Neuronal stem cell (in vitro differentiated cells): Measurements from ENCODE around the gene RMP24.

ENCODE experiments used
- DNase-seq: peaks from one replicate; pipeline ENCODE4 v3.0.0-alpha.2; 2013; ENCODE audit warnings: low spot score
- H2AFZ ChIP-seq: one replicate; pipeline ENCODE4 v1.6.1; 2013; ENCODE audit warnings: mild to moderate bottlenecking, low read length, inconsistent platforms
- H2AK5ac ChIP-seq: 2 replicates; pipeline ENCODE4 v1.6.1; 2013; ENCODE audit warnings: low read depth, mild to moderate bottlenecking, inconsistent platforms, low read length, moderate library complexity, mixed read lengths
- H2BK120ac ChIP-seq: 2 replicates; pipeline ENCODE4 v1.6.1; 2013; ENCODE audit warnings: low read depth, mild to moderate bottlenecking, inconsistent platforms, low read length, moderate library complexity, mixed read lengths
- H2BK12ac ChIP-seq: one replicate; pipeline ENCODE4 v1.6.1; 2013; ENCODE audit warnings: low read length, inconsistent platforms
- H2BK15ac ChIP-seq: 2 replicates; pipeline ENCODE4 v1.6.1; 2013; ENCODE audit warnings: mild to moderate bottlenecking, low read length, inconsistent platforms, mixed read lengths
- H2BK5ac ChIP-seq: one replicate; pipeline ENCODE4 v1.6.1; 2013; ENCODE audit warnings: inconsistent platforms, mild to moderate bottlenecking, low read length, moderate library complexity
- H3K14ac ChIP-seq: one replicate; pipeline ENCODE4 v1.6.1; 2013; ENCODE audit warnings: low read length, inconsistent platforms
- H3K18ac ChIP-seq: 2 replicates; pipeline ENCODE4 v1.6.1; 2013; ENCODE audit warnings: low read length, inconsistent platforms
- H3K23ac ChIP-seq: 2 replicates; pipeline ENCODE4 v1.6.1; 2013; ENCODE audit warnings: low read depth, mild to moderate bottlenecking, mixed read lengths, low read length, inconsistent platforms; ENCODE audit not compliant: poor library complexity
- H3K27ac ChIP-seq: replicated peaks from 3 replicates; pipeline ENCODE4 v1.5.1; 2013; ENCODE audit warnings: low read length, inconsistent platforms
- H3K27me3 ChIP-seq, 3 experiments: 2 replicates each; pipeline ENCODE4 v1.6.1; 2013; ENCODE audit warnings: low read length in 3 of 3, mild to moderate bottlenecking in 2 of 3, inconsistent platforms in 1 of 3, low read depth in 1 of 3, mixed read lengths in 1 of 3, moderate library complexity in 1 of 3; ENCODE audit not compliant: control insufficient read depth in 3 of 3, insufficient read depth in 3 of 3
- H3K36me3 ChIP-seq, 2 donors: replicated peaks in 1 of 2; 2 replicates each; pipeline ENCODE4 v1.6.1; 2013; ENCODE audit warnings: low read length in 2 of 2; ENCODE audit not compliant: control insufficient read depth in 2 of 2, insufficient read depth in 2 of 2
- H3K4ac ChIP-seq: 2 replicates; pipeline ENCODE4 v1.6.1; 2013; ENCODE audit warnings: inconsistent platforms, mild to moderate bottlenecking, low read length, moderate library complexity
- H3K4me1 ChIP-seq, 2 donors: 1 replicate in 1 of 2; 2 replicates in 1 of 2; pipeline ENCODE4 v1.6.1; 2013; ENCODE audit warnings: low read length in 2 of 2, low read depth in 1 of 2; ENCODE audit not compliant: control insufficient read depth in 2 of 2, insufficient read depth in 1 of 2
- H3K4me2 ChIP-seq: one replicate; pipeline ENCODE4 v1.6.1; 2013; ENCODE audit warnings: mild to moderate bottlenecking, low read length, inconsistent platforms; ENCODE audit not compliant: insufficient read depth, poor library complexity, severe bottlenecking
- H3K4me3 ChIP-seq, 2 donors: 2 replicates each; pipeline ENCODE4 v1.5.1; 2013; ENCODE audit warnings: low read length in 2 of 2, mild to moderate bottlenecking in 2 of 2, inconsistent platforms in 1 of 2, moderate library complexity in 1 of 2
- H3K79me1 ChIP-seq: one replicate; pipeline ENCODE4 v1.6.1; 2013; ENCODE audit warnings: low read depth, mild to moderate bottlenecking, inconsistent platforms, low read length, moderate library complexity
- H3K9ac ChIP-seq: one replicate; pipeline ENCODE4 v1.6.1; 2013; ENCODE audit warnings: mild to moderate bottlenecking, low read depth, low read length, inconsistent platforms; ENCODE audit not compliant: poor library complexity
- H3K9me3 ChIP-seq, 2 donors: replicated peaks in 1 of 2; 2 replicates each; pipeline versions ENCODE3 to v1.6.1; 2013; ENCODE audit warnings: low read length in 2 of 2, mild to moderate bottlenecking in 2 of 2, inconsistent platforms in 1 of 2, low read depth in 1 of 2, mixed read lengths in 1 of 2, moderate library complexity in 1 of 2; ENCODE audit not compliant: control insufficient read depth in 2 of 2, insufficient read depth in 1 of 2
- H4K8ac ChIP-seq: one replicate; pipeline ENCODE4 v1.6.1; 2013; ENCODE audit warnings: low read depth, mild to moderate bottlenecking, inconsistent platforms, low read length, moderate library complexity
- H4K91ac ChIP-seq: one replicate; pipeline ENCODE4 v1.6.1; 2013; ENCODE audit warnings: low read length, low read depth, mild to moderate bottlenecking, inconsistent platforms; ENCODE audit not compliant: poor library complexity
- WGBS, 2 donors: extraction: QIAGEN DNeasy Blood & Tissue Kit; methylation state at CpG; one replicate each; pipeline ENCODE4 v1.1.7; 2013; ENCODE audit warnings: missing lambda C conversion rate in 2 of 2, mixed read lengths in 1 of 2; ENCODE audit not compliant: insufficient read length in 2 of 2, insufficient replicate concordance in 1 of 2; ENCODE audit errors: extremely low coverage in 2 of 2; 5-methylcytosine and 5-hydroxymethylcytosine counted together

RMP24 gene

GRCh38 chr18:35938158-35938557, 34.3 kb upstream of the RMP24 start:
- Histone ChIP-seq H3K4me3 (no peak overlapping the region), H3K14ac (no peak overlapping the region), H3K18ac (no peak overlapping the region), H3K36me3 (no peaks in the 10 kb centered on the region), H3K27me3 (peaks cover 0 to 17% (median 0%) of the 10 kb centered on the region in 3 experiments), H2AFZ (no peak overlapping the region), H2AK5ac (no peak overlapping the region), H2BK120ac (no peak overlapping the region), H3K9ac (no peak overlapping the region), H3K4me1 (peaks cover 0 to 2% of the 10 kb centered on the region in 2 donors), H2BK15ac (no peak overlapping the region), H4K91ac (no peak overlapping the region), H3K4me2 (no peak overlapping the region), H2BK12ac (no peak overlapping the region), H4K8ac (no peak overlapping the region), H3K4ac (no peak overlapping the region), H2BK5ac (no peak overlapping the region), H3K23ac (no peak overlapping the region), H3K27ac (no peak overlapping the region), H3K9me3 (no peaks in the 10 kb centered on the region), H3K79me1 (no peaks in the 10 kb centered on the region)
- no CpG with 5 or more reads among the region's 1 CpG for WGBS, 2 donors
- DNase-seq, result no peak

DNA sequence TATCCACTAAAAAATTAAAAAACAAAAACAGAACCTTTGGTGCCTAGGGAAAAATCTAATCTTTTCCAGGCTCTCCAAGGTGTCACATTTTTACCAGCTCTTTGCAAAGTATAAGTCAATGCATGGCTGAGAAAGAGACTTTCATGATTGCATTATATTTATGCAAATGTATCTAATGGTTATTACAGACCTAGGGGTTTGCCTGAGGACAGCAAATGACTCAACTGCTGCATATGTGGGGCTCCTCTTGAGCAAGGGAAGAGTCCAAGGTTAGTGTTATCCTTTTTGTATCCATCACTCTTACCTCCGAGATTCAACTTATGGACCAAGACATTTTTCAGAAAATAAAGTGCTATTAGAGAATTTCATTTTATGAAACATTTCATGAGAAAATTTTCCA, 33.9 kb upstream of the RMP24 start:
- H3K27ac ChIP-seq, result no peak overlapping the region

GRCh38 chr18:35939138-35939537, 33.3 kb upstream of the RMP24 start:
- Histone ChIP-seq H3K36me3 (no peaks in the 10 kb centered on the region), H3K79me1 (no peaks in the 10 kb centered on the region), H3K4me2 (no peak overlapping the region), H3K9me3 (no peaks in the 10 kb centered on the region), H2AK5ac (no peak overlapping the region), H3K27ac (no peak overlapping the region), H2BK5ac (no peak overlapping the region), H3K23ac (no peak overlapping the region), H3K27me3 (peaks cover 0 to 17% (median 0%) of the 10 kb centered on the region in 3 experiments), H3K4me3 (no peak overlapping the region), H3K18ac (no peak overlapping the region), H4K8ac (no peak overlapping the region), H2BK12ac (no peak overlapping the region), H3K4me1 (peaks cover 0 to 2% of the 10 kb centered on the region in 2 donors), H2AFZ (no peak overlapping the region), H2BK15ac (no peak overlapping the region), H2BK120ac (no peak overlapping the region), H3K4ac (no peak overlapping the region), H3K9ac (no peak overlapping the region), H4K91ac (no peak overlapping the region), H3K14ac (no peak overlapping the region)
- WGBS, 2 donors, result no CpG with 5 or more reads among the region's 5 CpGs
- no peak for DNase-seq

More for the DNA sequence above, 33.9 kb upstream of the RMP24 start:
- H3K4ac ChIP-seq, result no peak overlapping the region
- H3K4me1 ChIP-seq, result peaks cover 0 to 2% of the 10 kb centered on the region in 2 donors
- peaks cover 0 to 17% (median 0%) of the 10 kb centered on the region in 3 experiments for H3K27me3 ChIP-seq
- H3K4me2 ChIP-seq, result no peak overlapping the region
- no peak overlapping the region for H2AK5ac ChIP-seq
- no peak overlapping the region for H3K9ac ChIP-seq
- no peaks in the 10 kb centered on the region for H3K36me3 ChIP-seq
- no peaks in the 10 kb centered on the region for H3K79me1 ChIP-seq
- H3K18ac ChIP-seq, result no peak overlapping the region
- no peak overlapping the region for H2BK120ac ChIP-seq
- H3K14ac ChIP-seq, result no peak overlapping the region
- H4K91ac ChIP-seq, result no peak overlapping the region
- no peak overlapping the region for H3K23ac ChIP-seq
- no peaks in the 10 kb centered on the region for H3K9me3 ChIP-seq
- H2BK5ac ChIP-seq, result no peak overlapping the region
- WGBS, 2 donors, result no CpG with 5 or more reads among the region's 1 CpG
- H2BK12ac ChIP-seq, result no peak overlapping the region
- H2BK15ac ChIP-seq, result no peak overlapping the region
- DNase-seq, result no peak
- H3K4me3 ChIP-seq, result no peak overlapping the region
- H2AFZ ChIP-seq, result no peak overlapping the region
- H4K8ac ChIP-seq, result no peak overlapping the region

DNA sequence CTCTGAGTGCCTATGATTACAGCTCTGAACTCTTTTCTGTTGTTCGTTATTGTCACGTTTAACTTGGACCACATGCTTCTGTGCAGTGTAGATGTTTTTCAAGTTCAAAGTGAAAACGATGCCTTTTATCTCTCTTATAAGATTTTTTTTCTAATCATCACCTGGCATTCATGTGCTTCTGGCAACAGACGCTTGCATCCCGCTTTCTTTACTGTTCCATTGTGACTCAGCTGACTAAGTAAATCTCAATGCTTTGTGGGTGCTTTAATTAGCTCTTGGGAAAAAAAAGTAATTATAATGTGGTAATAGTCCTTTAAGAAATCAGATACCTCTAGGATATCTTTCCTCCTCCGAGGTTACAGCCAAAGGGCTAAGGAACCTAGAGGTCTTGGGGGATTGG, 31.2 kb upstream of the RMP24 start:
- Histone ChIP-seq H2BK15ac (no peak overlapping the region), H4K91ac (no peak overlapping the region), H3K36me3 (no peaks in the 10 kb centered on the region), H3K9ac (no peak overlapping the region), H2BK120ac (no peak overlapping the region), H3K4me2 (no peak overlapping the region), H2BK5ac (no peak overlapping the region), H2AK5ac (no peak overlapping the region), H3K79me1 (no peaks in the 10 kb centered on the region), H2BK12ac (no peak overlapping the region), H3K4me1 (peaks cover 0 to 2% of the 10 kb centered on the region in 2 donors), H3K4me3 (no peak overlapping the region), H3K27ac (no peak overlapping the region), H3K23ac (no peak overlapping the region), H3K14ac (no peak overlapping the region), H3K18ac (no peak overlapping the region), H2AFZ (no peak overlapping the region), H3K4ac (no peak overlapping the region), H3K27me3 (peaks cover 0 to 20% (median 0%) of the 10 kb centered on the region in 3 experiments), H3K9me3 (no peaks in the 10 kb centered on the region), H4K8ac (no peak overlapping the region)
- no CpG with 5 or more reads among the region's 6 CpGs for WGBS, 2 donors
- no peak for DNase-seq
